GM23248 (cell line): ENCODE data around the gene ARID4A. TPM values are rescaled to one million over a fixed set of nuclear protein-coding genes. Genes with fewer than 3 reads are reported as not detected.
A peak's percentile ranks its signal among the peaks of the same experiment; 100 is the strongest.

Source experiments
- DNase-seq: peaks from one replicate; pipeline ENCODE4 v3.0.0-alpha.2; 2015
- H2AFZ ChIP-seq: fragments of 200-600 bp; sonication (generic); 2 replicates; pipeline ENCODE4 v1.6.1; 2016; ENCODE audit warnings: antibody characterized with exemption
- H3F3A ChIP-seq: fragments of 200-600 bp; sonication (generic); 2 replicates; pipeline ENCODE4 v1.6.1; 2016; ENCODE audit warnings: mild to moderate bottlenecking, antibody characterized with exemption, mixed run types; ENCODE audit not compliant: insufficient read depth
- H3K27ac ChIP-seq: fragments of 200-600 bp; sonication (generic); 2 replicates; pipeline ENCODE4 v1.5.1; 2016; ENCODE audit warnings: mild to moderate bottlenecking
- H3K27me3 ChIP-seq: fragments of 200-600 bp; sonication (generic); replicated peaks from 2 replicates; pipeline ENCODE4 v1.6.1; 2016; ENCODE audit warnings: mild to moderate bottlenecking; ENCODE audit not compliant: insufficient read depth
- H3K36me3 ChIP-seq: fragments of 200-600 bp; sonication (generic); 2 replicates; pipeline ENCODE4 v1.6.1; 2016; ENCODE audit warnings: low read depth, mild to moderate bottlenecking
- H3K4me1 ChIP-seq: fragments of 200-600 bp; sonication (generic); 2 replicates; pipeline ENCODE4 v1.6.1; 2016; ENCODE audit warnings: mild to moderate bottlenecking; ENCODE audit not compliant: insufficient read depth
- H3K4me2 ChIP-seq: fragments of 200-600 bp; sonication (generic); one replicate; pipeline ENCODE4 v1.6.1; 2016; ENCODE audit warnings: mild to moderate bottlenecking; ENCODE audit not compliant: unreplicated experiment
- H3K4me3 ChIP-seq: fragments of 200-600 bp; sonication (generic); 2 replicates; pipeline ENCODE4 v1.5.1; 2016; ENCODE audit warnings: mild to moderate bottlenecking
- H3K79me2 ChIP-seq: fragments of 200-600 bp; sonication (generic); 2 replicates; pipeline ENCODE4 v1.6.1; 2016; ENCODE audit warnings: mild to moderate bottlenecking; ENCODE audit not compliant: insufficient read depth
- H3K9ac ChIP-seq: fragments of 200-600 bp; sonication (generic); 2 replicates; pipeline ENCODE4 v1.6.1; 2016; ENCODE audit warnings: mild to moderate bottlenecking
- H3K9me2 ChIP-seq: fragments of 200-600 bp; sonication (generic); 2 replicates; pipeline ENCODE4 v1.6.1; 2016; ENCODE audit warnings: mixed run types, mild to moderate bottlenecking, moderate library complexity; ENCODE audit not compliant: insufficient read depth
- H3K9me3 ChIP-seq: fragments of 200-600 bp; sonication (generic); one replicate; pipeline ENCODE4 v1.6.1; 2017; ENCODE audit warnings: low read depth
- H4K20me1 ChIP-seq: fragments of 200-600 bp; sonication (generic); 2 replicates; pipeline ENCODE4 v1.6.0; 2016; ENCODE audit not compliant: insufficient read depth
- EZH2 ChIP-seq: fragments of 200-600 bp; sonication (generic); IDR thresholded peaks from 2 replicates; pipeline ENCODE4 v1.6.1; 2018; ENCODE audit warnings: antibody characterized with exemption, mild to moderate bottlenecking; ENCODE audit not compliant: insufficient read depth, poor library complexity, severe bottlenecking
- EZH2phosphoT487 ChIP-seq: fragments of 200-600 bp; sonication (generic); IDR thresholded peaks from 2 replicates; pipeline ENCODE4 v1.6.1; 2018; ENCODE audit warnings: antibody characterized with exemption, moderate library complexity, mild to moderate bottlenecking, low read depth; ENCODE audit not compliant: insufficient read depth
- WGBS, 2 experiments: methylation state at CpG; one replicate each; pipeline ENCODE4 v1.1.6; 2015 to 2017; ENCODE audit warnings: low lambda C conversion rate in 2 of 2, low coverage in 1 of 2; ENCODE audit errors: missing lambda C conversion rate in 2 of 2; 5-methylcytosine and 5-hydroxymethylcytosine counted together
- in situ Hi-C: fragments of 300-500 bp; cut with MboI; formaldehyde crosslinking; loops from 2 replicates; pipeline ENCODE4 v1.15.0; 2020
- polyA plus RNA-seq: library from polyadenylated mRNA; unstranded; fragments of >200 nt; fragmentation: Nextera tagmentation; extraction: Ambion mirVana; gene quantifications from 2 replicates; pipeline ENCODE4 v1.2.1, GENCODE V29; 2016
- total RNA-seq: library from RNA; depleted of rRNA; stranded (reverse); fragments of >200 nt; shearing (Covaris generic); gene quantifications from 2 replicates; pipeline ENCODE4 v1.2.3, GENCODE V29; 2014

The ARID4A gene
- total and polyA plus RNA-seq, 2 experiments from 2014 or later = 5.7 to 17.3 TPM

DNA sequence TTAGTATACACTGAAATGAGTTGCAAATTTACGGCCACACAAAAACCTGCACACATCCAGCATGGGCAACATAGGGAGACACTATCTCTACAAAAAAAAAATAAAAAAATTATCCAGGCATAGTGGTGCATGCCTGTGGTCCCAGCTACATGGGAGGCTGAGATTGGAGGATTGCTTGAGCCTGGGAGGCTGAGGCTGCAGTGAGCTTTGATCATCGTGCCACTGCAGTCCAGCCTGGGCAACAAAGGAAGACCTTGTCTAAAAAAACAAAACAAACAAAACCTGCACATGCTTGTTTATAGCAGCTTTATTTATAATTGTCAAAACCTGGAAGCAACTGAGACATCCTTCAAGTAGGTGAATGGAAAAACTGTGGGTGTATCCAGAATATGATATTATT lies 92.5 kb downstream of the ARID4A start:
- in situ Hi-C loops = no loop called here
- H3K4me1 ChIP-seq = peaks cover 4% of the 10 kb centered on the region
- no peak overlapping the region for H3K27ac ChIP-seq
- H3F3A ChIP-seq = no peaks in the 10 kb centered on the region
- WGBS, 2 experiments = 77 to 80% methylated on average over 2 of the region's 2 CpGs
- no peaks in the 10 kb centered on the region for H3K36me3 ChIP-seq
- no peaks in the 10 kb centered on the region for H3K27me3 ChIP-seq
- no peak overlapping the region for H3K4me2 ChIP-seq
- TF ChIP-seq EZH2 (no peak), EZH2phosphoT487 (no peak)
- no peak overlapping the region for H3K9ac ChIP-seq
- no peaks in the 10 kb centered on the region for H4K20me1 ChIP-seq
- no peaks in the 10 kb centered on the region for H3K9me2 ChIP-seq
- H3K9me3 ChIP-seq = no peaks in the 10 kb centered on the region
- no peak overlapping the region for H2AFZ ChIP-seq
- DNase-seq = no peak
- H3K4me3 ChIP-seq = no peak overlapping the region
- H3K79me2 ChIP-seq = no peaks in the 10 kb centered on the region

DNA sequence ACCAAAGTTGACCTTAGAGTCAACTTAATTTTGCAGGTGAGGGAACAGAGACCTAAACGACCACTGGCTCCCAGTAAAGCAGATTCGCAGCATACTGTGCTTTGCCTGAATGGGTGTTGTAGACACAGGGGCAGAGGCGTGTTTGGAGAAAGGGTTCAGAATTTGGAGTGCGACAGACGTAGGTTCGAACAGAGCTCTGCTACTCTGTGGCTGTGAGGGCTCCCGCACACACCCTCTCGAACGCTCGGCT lies 97.1 kb downstream of the ARID4A start:
- no peaks in the 10 kb centered on the region for H3K36me3 ChIP-seq
- no peaks in the 10 kb centered on the region for H3K27me3 ChIP-seq
- H3K4me1 ChIP-seq = peaks cover 4% of the 10 kb centered on the region
- WGBS, 2 experiments = 9 to 10% methylated on average over 6 to 10 of the region's 10 CpGs
- peak overlapping the region; percentile 75 for H3K4me3 ChIP-seq
- in situ Hi-C loops = no loop called here
- H3K79me2 ChIP-seq = no peaks in the 10 kb centered on the region
- H3F3A ChIP-seq = no peaks in the 10 kb centered on the region; the same call in 1 of the 2 replicates
- H3K4me2 ChIP-seq = peak overlapping the region; percentile 73
- TF ChIP-seq EZH2 = no peak
- no peak for TF ChIP-seq EZH2phosphoT487
- no peaks in the 10 kb centered on the region for H4K20me1 ChIP-seq
- DNase-seq = no peak
- H3K9me3 ChIP-seq = no peaks in the 10 kb centered on the region
- H3K27ac ChIP-seq = no peak overlapping the region
- peak overlapping the region; percentile 91 for H2AFZ ChIP-seq
- H3K9me2 ChIP-seq = no peaks in the 10 kb centered on the region
- H3K9ac ChIP-seq = peak overlapping the region; percentile 71

DNA sequence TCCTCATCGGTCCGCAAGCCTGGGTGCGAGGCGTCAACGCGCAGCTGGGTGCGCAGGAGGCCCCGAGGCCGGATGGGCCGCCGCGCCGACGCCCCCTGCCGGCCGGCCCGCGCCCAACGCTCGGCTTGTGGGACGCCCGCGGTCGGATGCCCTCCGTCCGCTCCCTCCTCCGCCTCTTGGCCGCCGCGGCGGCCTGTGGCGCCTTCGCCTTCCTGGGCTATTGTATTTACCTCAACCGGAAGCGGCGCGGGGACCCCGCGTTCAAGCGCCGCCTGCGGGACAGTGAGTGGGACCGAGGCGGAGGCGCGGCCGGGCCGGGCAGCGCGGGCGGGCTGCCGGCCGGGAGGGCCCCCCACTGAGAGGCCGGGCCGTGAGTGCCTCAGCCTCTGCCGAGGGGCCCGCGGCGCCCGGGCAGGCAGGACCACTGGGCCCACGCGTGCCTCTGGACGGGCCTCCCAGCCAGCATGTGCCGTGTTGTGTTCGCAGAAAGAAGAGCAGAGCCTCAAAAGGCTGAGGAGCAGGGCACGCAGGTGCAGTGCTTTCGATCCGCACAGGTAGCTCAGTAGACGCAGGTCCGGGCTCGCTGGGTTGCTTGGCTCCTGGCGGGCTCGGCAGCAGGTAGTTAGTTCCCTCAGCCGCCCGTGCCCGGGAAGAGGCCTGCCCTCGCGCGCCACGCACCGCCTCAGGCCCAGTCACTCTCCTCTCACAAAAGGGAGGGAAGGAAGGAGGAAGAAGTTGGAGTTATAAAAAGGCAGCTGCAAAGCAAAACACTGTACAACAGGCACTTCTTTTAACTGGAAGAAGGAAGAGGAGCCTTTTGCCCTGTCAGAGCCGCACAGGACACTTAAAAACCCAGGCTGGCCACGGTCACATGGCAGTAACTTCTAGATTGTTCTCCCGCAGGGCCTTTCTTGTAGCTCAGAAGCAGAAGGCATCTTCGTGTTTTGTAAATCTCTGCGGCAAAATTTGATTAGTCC lies 97.7 kb downstream of the ARID4A start, which contains the start of gene TOMM20L:
Gene TOMM20L, plus strand, starts transcription at position 119 of the 977 bp plus-strand sequence. Its CDS starts 28 bp downstream, at position 147.
- Histone ChIP-seq H4K20me1 (no peaks in the 10 kb centered on the region), H2AFZ (peak within 1 kb of the TSS; percentile 91), H3K27me3 (no peaks in the 10 kb centered on the region), H3K79me2 (no peaks in the 10 kb centered on the region), H3K4me2 (peak within 1 kb of the TSS; percentile 73), H3K36me3 (no peaks in the 10 kb centered on the region), H3F3A (no peaks in the 10 kb centered on the region; the same call in 1 of the 2 replicates), H3K27ac (no peak within 1 kb of the TSS), H3K9me3 (no peaks in the 10 kb centered on the region), H3K9ac (peak within 1 kb of the TSS; percentile 71), H3K4me3 (peak within 1 kb of the TSS; percentile 75), H3K9me2 (no peaks in the 10 kb centered on the region), H3K4me1 (peaks cover 4% of the 10 kb centered on the region)
- in situ Hi-C loops = no loop called here
- TF ChIP-seq EZH2 (no peak), EZH2phosphoT487 (no peak)
- DNase-seq = peak; percentile 83
- 11 to 16% methylated on average over 66 to 85 of the region's 86 CpGs for WGBS, 2 experiments

DNA sequence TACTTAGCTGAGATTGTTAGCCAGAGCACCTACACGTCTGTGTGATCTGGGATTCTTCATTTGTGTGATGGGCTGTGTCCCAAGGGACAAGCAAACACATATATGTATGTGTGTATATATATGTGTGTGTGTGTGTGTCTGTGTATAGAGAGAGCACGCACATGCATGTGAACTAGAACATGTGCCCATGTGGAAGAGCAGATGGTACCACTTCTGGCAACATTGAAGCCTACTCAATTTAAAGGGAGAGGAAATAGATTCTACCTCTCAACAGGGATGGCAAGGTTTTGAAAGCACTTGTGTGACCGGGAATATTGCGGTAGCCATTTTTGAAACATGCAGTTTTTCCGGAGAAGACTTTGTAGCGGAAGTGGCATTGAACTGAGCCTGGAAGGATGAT lies 98.8 kb downstream of the ARID4A start:
- H3K9me2 ChIP-seq = no peaks in the 10 kb centered on the region
- H4K20me1 ChIP-seq = no peaks in the 10 kb centered on the region
- no peaks in the 10 kb centered on the region for H3K27me3 ChIP-seq
- H3K4me1 ChIP-seq = peaks cover 4% of the 10 kb centered on the region
- 97 to 99% methylated on average over 6 of the region's 6 CpGs for WGBS, 2 experiments
- H3K9ac ChIP-seq = no peak overlapping the region
- H3K4me3 ChIP-seq = no peak overlapping the region
- no peaks in the 10 kb centered on the region for H3K36me3 ChIP-seq
- no peaks in the 10 kb centered on the region for H3K9me3 ChIP-seq
- in situ Hi-C loops = no loop called here
- TF ChIP-seq EZH2phosphoT487 = no peak
- TF ChIP-seq EZH2 = no peak
- no peak overlapping the region for H3K4me2 ChIP-seq
- H3K79me2 ChIP-seq = no peaks in the 10 kb centered on the region
- no peaks in the 10 kb centered on the region; the same call in 1 of the 2 replicates for H3F3A ChIP-seq
- DNase-seq = no peak
- H2AFZ ChIP-seq = no peak overlapping the region
- no peak overlapping the region for H3K27ac ChIP-seq
